ENCODE measurements around the gene DLD.
"Not testable (repeated sequence)": the region's sequence is repeated elsewhere in the genome, so short reads cannot be mapped to it uniquely, and the experiment has no call there.

Gene DLD

GRCh38 chr7:107917763-107918651 is 27.0 kb downstream of the DLD start:
- no peak for DNase-seq

DNA sequence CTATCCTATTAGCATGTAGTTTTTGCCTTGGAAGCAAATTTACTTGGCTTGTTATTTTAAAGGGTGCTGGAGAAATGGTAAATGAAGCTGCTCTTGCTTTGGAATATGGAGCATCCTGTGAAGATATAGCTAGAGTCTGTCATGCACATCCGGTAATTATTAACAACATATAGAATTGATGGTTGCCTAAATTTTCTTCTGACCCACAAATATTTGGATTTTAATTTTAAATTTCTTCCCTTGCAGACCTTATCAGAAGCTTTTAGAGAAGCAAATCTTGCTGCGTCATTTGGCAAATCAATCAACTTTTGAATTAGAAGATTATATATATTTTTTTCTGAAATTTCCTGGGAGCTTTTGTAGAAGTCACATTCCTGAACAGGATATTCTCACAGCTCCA is 28.0 kb downstream of the DLD start:
- no peak for DNase-seq

DNA sequence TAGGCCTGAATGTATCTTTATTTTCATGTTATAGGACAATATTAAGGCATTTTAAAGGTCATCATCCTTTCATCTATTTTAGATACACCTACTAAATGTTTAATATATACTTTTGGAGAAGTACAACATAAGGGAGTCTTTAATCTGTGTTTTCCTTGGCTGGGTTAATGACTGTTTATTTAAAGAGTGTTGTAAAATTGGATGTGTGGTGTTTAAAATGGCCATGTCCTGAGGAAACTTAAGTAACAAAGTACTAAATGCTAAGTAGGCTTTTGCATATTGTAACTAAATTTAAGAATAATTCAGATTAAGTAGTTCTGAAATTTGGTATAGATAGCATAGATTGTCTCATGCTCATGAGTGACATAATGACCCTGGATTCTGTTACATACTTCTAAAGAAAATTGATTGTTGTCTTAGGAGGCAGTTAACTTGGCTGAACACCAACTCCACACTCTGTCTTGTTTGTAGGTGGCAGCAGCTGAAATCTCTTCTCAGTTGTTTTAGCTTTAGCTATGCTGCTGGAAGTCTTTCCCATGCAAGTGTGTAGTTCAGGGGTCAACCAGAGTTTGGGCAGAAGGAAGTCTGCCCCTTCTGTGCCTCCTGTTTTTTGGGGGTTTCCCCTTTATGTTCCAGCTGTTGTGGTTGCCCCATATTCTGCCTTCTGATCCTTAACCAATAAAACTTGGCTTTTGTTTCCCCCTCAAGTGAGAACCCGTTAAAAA is 29.2 kb downstream of the DLD start:
- DNase-seq, result no peak

- not testable (repeated sequence) for DNase-seq
Observed at GRCh38 chr7:107921826-107922225, 30.8 kb downstream of the DLD start.

GRCh38 chr7:107922886-107923285 is 31.9 kb downstream of the DLD start:
- no peak for DNase-seq

- no peak for DNase-seq
Observed at GRCh38 chr7:107924841-107925504, 34.0 kb downstream of the DLD start.

GRCh38 chr7:107926481-107926880 is 35.5 kb downstream of the DLD start:
- DNase-seq, result no peak

GRCh38 chr7:107931740-107932515 is 40.9 kb downstream of the DLD start:
- DNase-seq, result no peak

- DNase-seq, result no peak
Observed at GRCh38 chr7:107932805-107933204, 41.8 kb downstream of the DLD start.

DNA sequence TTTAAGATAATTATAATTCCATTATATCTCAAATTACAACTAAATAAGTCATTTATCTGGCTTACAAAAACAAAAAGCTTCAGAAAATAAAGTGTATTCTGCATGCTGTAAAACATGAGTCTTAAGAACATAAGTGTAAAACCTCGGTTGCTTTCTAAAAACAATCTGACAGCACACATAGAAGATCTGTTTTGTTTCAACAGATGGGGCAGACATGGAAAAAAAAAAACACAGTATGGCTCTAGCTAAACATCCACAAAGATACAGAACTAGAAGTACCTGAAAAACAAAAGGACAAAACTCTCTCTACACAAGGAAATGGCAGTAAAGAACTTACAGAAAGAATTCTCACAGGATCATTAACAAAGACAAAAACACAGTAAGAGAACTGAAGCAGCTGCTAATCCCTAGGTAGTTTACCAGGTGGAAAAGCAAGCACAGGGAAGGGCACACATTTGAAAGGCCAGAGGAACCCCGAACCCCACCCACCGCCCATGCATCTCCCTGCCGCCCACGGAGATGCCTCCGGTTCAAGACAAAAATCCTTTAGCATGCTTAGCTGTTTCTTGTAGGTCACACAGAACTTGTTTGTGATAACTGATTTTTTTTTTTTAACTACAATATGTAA is 42.5 kb downstream of the DLD start:
- DNase-seq, result no peak

DNA sequence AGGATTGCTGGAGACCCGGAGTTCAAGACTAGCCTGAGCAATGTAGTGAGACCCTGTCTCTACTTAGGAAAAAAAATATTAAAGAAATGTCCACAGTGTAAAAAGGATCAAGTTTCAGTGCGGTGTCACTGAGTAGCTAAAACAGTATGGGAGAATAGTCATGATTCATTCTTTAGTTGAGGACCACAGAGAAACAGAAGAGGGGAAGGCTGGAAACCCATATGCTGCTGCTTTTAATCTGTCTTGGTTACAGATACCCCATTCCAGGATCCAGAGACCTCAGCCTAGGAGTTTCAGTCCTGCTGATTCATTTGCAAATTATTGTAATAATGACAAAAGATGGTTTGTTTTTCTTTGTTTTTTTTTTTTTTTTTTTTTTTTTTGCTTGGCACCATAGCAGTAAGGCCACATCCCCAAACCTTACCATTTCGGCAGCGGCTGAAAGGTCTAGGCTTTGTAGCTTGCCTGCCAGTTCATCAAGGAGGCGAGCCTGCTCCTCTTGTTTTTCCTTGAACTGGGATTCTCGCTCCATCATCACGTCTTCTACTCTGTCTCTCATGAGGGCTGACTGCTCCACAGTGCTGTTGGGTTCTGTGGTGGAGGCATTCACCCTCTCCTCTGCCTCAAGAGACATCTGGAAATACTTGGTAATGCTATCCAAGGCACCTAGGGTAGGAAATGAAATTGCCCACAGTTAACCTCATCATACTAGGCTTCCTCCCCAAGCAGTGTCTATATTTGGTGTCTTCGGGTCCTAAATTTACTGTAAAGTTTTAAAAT is 44.2 kb downstream of the DLD start:
- DNase-seq, result no peak

- no peak for DNase-seq
Observed at GRCh38 chr7:107936312-107936711, 45.3 kb downstream of the DLD start.

GRCh38 chr7:107937531-107937930 is 46.5 kb downstream of the DLD start:
- no peak for DNase-seq

- DNase-seq, result no peak
Observed at GRCh38 chr7:107938456-107939250, 47.7 kb downstream of the DLD start.

GRCh38 chr7:107939573-107940489 is 48.8 kb downstream of the DLD start:
- no peak for DNase-seq

DNA sequence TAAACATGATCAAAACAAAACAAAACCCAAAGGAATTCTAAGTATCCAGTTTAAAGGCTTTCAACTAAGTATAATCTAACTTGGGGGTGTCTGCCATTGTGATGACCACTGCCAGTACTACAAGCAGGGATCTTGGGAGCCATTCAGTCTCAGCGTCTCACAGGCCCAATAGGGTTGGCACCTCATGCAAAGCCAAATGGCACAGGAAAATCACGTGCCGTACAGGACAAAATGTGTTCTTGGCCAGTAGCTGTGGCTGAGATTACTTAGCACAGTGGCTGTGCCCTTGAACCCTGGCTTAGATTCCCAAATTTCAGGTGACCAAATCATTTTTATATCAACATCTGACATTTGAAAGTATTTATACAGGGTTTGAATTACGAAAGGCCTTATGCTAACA is 50.0 kb downstream of the DLD start:
- DNase-seq, result no peak

GRCh38 chr7:107943018-107943417 is 52.0 kb downstream of the DLD start:
- DNase-seq, result no peak

DNA sequence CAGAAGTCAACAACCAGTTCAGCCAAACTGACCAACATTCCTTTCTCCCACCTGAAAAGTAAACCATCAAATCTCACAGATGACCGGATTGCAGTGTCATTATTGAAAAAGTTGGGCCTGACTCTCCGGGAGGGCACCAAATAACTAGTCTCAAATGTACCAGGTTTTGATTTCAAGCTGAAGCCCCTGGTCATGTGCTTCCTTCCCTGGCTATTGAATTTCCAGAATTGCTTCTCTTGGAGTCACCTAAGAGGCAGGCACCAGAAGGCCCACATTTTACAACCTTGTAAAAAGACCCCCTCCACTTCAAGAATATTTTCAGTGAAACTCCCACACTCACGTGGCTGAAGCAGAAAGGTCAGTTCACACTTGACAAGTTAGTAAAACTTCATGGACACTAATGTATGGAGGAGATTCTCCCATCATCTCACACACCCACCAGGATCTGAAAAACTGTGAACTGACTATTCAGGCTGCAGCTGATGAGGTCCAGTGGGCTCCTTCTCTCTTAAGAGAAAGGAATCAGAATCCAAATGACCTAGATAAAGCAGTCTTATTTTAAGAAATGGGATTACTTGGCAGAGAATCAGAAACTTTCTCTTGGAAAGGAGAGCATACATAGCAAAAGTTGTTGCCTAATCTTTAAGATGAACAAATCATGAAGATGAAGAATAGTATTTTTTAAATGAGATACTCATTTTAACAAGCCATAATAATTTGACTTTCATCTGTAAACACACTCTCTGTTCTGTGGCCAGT is 53.6 kb downstream of the DLD start:
- no peak for DNase-seq

- no peak for DNase-seq
Observed at GRCh38 chr7:107945332-107945731, 54.3 kb downstream of the DLD start.

Measured in RPMI8226 (cell line).